Astrocyte (in vitro differentiated cells and primary cell): Measurements from ENCODE around the gene ENPP7.

Experiments used
- CTCF ChIP-seq: IDR thresholded peaks from 2 replicates; pipeline ENCODE4 v1.5.1; 2011; ENCODE audit warnings: low read depth, mild to moderate bottlenecking, inconsistent platforms, low read length, moderate library complexity; ENCODE audit not compliant: insufficient read depth
- EZH2 ChIP-seq: IDR thresholded peaks from 2 replicates; pipeline ENCODE4 v1.6.1; 2012; ENCODE audit warnings: mild to moderate bottlenecking, low read length, inconsistent platforms; ENCODE audit not compliant: insufficient read depth

GRCh38 chr17:79715943-79716797, 14.6 kb upstream of the ENPP7 start:
- TF ChIP-seq CTCF: no peak
- TF ChIP-seq EZH2: no peak
